Measurements from ENCODE around the gene AIM2. TPM values are rescaled to one million over a fixed set of nuclear protein-coding genes. Genes with fewer than 3 reads are reported as not detected.

AIM2 gene
- total RNA-seq, 2 donors from 2014 or later: 0.80 TPM; not detected in 1

GRCh38 chr1:159084152-159084551 is 7.6 kb upstream of the AIM2 start:
- intact Hi-C loops (cut with DNase I): no loop called here
- Histone ChIP-seq H3K4me3 (no peak overlapping the region), H3K4me1 (replicated peaks) (no peaks in the 10 kb centered on the region), H3K36me3 (no peaks in the 10 kb centered on the region), H3K27ac (no peak overlapping the region), H3K9me3 (no peaks in the 10 kb centered on the region), H3K27me3 (replicated peaks; ENCODE audit: insufficient read depth) (no peaks in the 10 kb centered on the region)
- WGBS: 84% methylated on average over 3 of the region's 3 CpGs
- DNase-seq (ENCODE audit: low spot score): no peak
- TF ChIP-seq CTCF (IDR thresholded peaks at IDR 0.05) (no peak), POLR2A (IDR thresholded peaks at IDR 0.05) (no peak), POLR2AphosphoS5 (IDR thresholded peaks at IDR 0.05) (no peak)

GRCh38 chr1:159083013-159083412 is 6.4 kb upstream of the AIM2 start:
- H3K27ac ChIP-seq: no peak overlapping the region
- no peak overlapping the region for H3K4me3 ChIP-seq
- WGBS: 86% methylated on average over 1 of the region's 1 CpG
- TF ChIP-seq CTCF (IDR thresholded peaks at IDR 0.05) (no peak), POLR2A (IDR thresholded peaks at IDR 0.05) (no peak), POLR2AphosphoS5 (IDR thresholded peaks at IDR 0.05) (no peak)
- no peak for DNase-seq (ENCODE audit: low spot score)
- H3K4me1 ChIP-seq (replicated peaks): no peaks in the 10 kb centered on the region
- no peaks in the 10 kb centered on the region for H3K36me3 ChIP-seq
- no peaks in the 10 kb centered on the region for H3K9me3 ChIP-seq
- no peaks in the 10 kb centered on the region for H3K27me3 ChIP-seq (replicated peaks; ENCODE audit: insufficient read depth)
- intact Hi-C loops (cut with DNase I): no loop called here

- Histone ChIP-seq H3K36me3 (no peaks in the 10 kb centered on the region), H3K9me3 (no peaks in the 10 kb centered on the region), H3K4me1 (replicated peaks) (no peaks in the 10 kb centered on the region), H3K27ac (no peak overlapping the region), H3K4me3 (no peak overlapping the region), H3K27me3 (replicated peaks; ENCODE audit: insufficient read depth) (no peaks in the 10 kb centered on the region)
- DNase-seq (ENCODE audit: low spot score): no peak
- intact Hi-C loops (cut with DNase I): no loop called here
- no peak for TF ChIP-seq CTCF (IDR thresholded peaks at IDR 0.05)
- no peak for TF ChIP-seq POLR2AphosphoS5 (IDR thresholded peaks at IDR 0.05)
- no peak for TF ChIP-seq POLR2A (IDR thresholded peaks at IDR 0.05)
- WGBS: 44% methylated on average over 1 of the region's 1 CpG
These were observed 5.1 kb upstream of the AIM2 start for GRCh38 chr1:159081626-159082025.

- Histone ChIP-seq H3K27ac (no peak overlapping the region), H3K9me3 (no peaks in the 10 kb centered on the region), H3K4me1 (replicated peaks) (no peaks in the 10 kb centered on the region), H3K4me3 (no peak overlapping the region), H3K36me3 (no peaks in the 10 kb centered on the region), H3K27me3 (replicated peaks; ENCODE audit: insufficient read depth) (no peaks in the 10 kb centered on the region)
- 90% methylated on average over 1 of the region's 1 CpG for WGBS
- DNase-seq (ENCODE audit: low spot score): no peak
- intact Hi-C loops (cut with DNase I): loop anchor here (10.0 kb wide), 1 partner anchor 875 kb away; no protein-coding TSS in a partner anchor
- TF ChIP-seq POLR2AphosphoS5 (IDR thresholded peaks at IDR 0.05) (no peak), POLR2A (IDR thresholded peaks at IDR 0.05) (no peak), CTCF (IDR thresholded peaks at IDR 0.05) (no peak)
These were observed 3.0 kb upstream of the AIM2 start for GRCh38 chr1:159079525-159079924.

- 79% methylated on average over 12 of the region's 12 CpGs for WGBS
These were observed 775 bp upstream of the AIM2 start for GRCh38 chr1:159077120-159077961.

More at GRCh38 chr1:159077120-159077961, 775 bp upstream of the AIM2 start:
- no peak for DNase-seq (ENCODE audit: low spot score)
- H3K36me3 ChIP-seq: no peaks in the 10 kb centered on the region
- H3K4me1 ChIP-seq (replicated peaks): no peaks in the 10 kb centered on the region
- intact Hi-C loops (cut with DNase I): loop anchor here (10.0 kb wide), 1 partner anchor 873 kb away; no protein-coding TSS in a partner anchor
- no peaks in the 10 kb centered on the region for H3K9me3 ChIP-seq
- H3K27ac ChIP-seq: no peak overlapping the region
- TF ChIP-seq POLR2AphosphoS5 (IDR thresholded peaks at IDR 0.05): no peak
- no peak for TF ChIP-seq POLR2A (IDR thresholded peaks at IDR 0.05)
- no peak for TF ChIP-seq CTCF (IDR thresholded peaks at IDR 0.05)
- H3K4me3 ChIP-seq: no peak overlapping the region
- no peaks in the 10 kb centered on the region for H3K27me3 ChIP-seq (replicated peaks; ENCODE audit: insufficient read depth)

Measured in prostate gland (tissue), 2 donors.